Lung (tissue), 12 donors: ENCODE measurements around the gene KIF26B. TPM values are rescaled to one million over a fixed set of nuclear protein-coding genes. Genes with fewer than 3 reads are reported as not detected.
A peak's percentile ranks its signal among the peaks of the same experiment; 100 is the strongest.

Experiments
- ATAC-seq: fragments of 200-7000 bp; cut with Tn5 transposase; one replicate; pipeline ENCODE4 v1.9.1; 2020; ENCODE audit warnings: moderate number of reproducible peaks; ENCODE audit not compliant: insufficient read depth, low FRiP score
- DNase-seq, 3 donors: peaks; one replicate each; pipeline ENCODE4 v3.0.0-alpha.2; 2013 to 2017
- H3K27ac ChIP-seq, 2 donors: one replicate each; pipeline ENCODE4 v1.5.1; 2013; ENCODE audit warnings: mild to moderate bottlenecking in 2 of 2, moderate library complexity in 2 of 2, control low read depth in 1 of 2, inconsistent platforms in 1 of 2, low read depth in 1 of 2, low read length in 1 of 2
- H3K27me3 ChIP-seq, 3 donors: one replicate each; pipeline ENCODE4 v1.5.1; 2013; ENCODE audit warnings: low read length in 2 of 3; ENCODE audit not compliant: control insufficient read depth in 3 of 3, insufficient read depth in 3 of 3
- H3K36me3 ChIP-seq, 4 donors: one replicate each; pipeline ENCODE4 v1.5.1; 2013; ENCODE audit warnings: low read length in 4 of 4, mild to moderate bottlenecking in 1 of 4, moderate library complexity in 1 of 4; ENCODE audit not compliant: control insufficient read depth in 4 of 4, insufficient read depth in 4 of 4
- H3K4me1 ChIP-seq, 5 donors: one replicate each; pipeline ENCODE4 v1.5.1; 2013; ENCODE audit warnings: low read length in 5 of 5, mild to moderate bottlenecking in 2 of 5, moderate library complexity in 1 of 5; ENCODE audit not compliant: control insufficient read depth in 5 of 5, insufficient read depth in 5 of 5
- H3K4me3 ChIP-seq: one replicate; pipeline ENCODE4 v1.5.1; 2013; ENCODE audit warnings: mild to moderate bottlenecking, control low read depth, moderate library complexity
- H3K9ac ChIP-seq, 2 donors: one replicate each; pipeline ENCODE4 v1.5.1; 2013; ENCODE audit warnings: low read length in 2 of 2, control low read depth in 1 of 2; ENCODE audit not compliant: insufficient read depth in 1 of 2
- H3K9me3 ChIP-seq, 4 donors: one replicate each; pipeline ENCODE4 v1.5.1; 2013; ENCODE audit warnings: low read length in 3 of 4, mild to moderate bottlenecking in 1 of 4, moderate library complexity in 1 of 4; ENCODE audit not compliant: control insufficient read depth in 4 of 4, insufficient read depth in 3 of 4
- CTCF ChIP-seq: IDR thresholded peaks from 2 replicates; pipeline ENCODE4 v1.5.1; 2012; ENCODE audit warnings: mild to moderate bottlenecking; ENCODE audit errors: control extremely low read depth, extremely low read depth
- WGBS, 2 donors: extraction: QIAGEN DNeasy Blood & Tissue Kit; methylation state at CpG; one replicate each; pipeline ENCODE4 v1.1.7; 2013; 5-methylcytosine and 5-hydroxymethylcytosine counted together
- polyA plus RNA-seq, 2 donors: library from polyadenylated mRNA; stranded (reverse); fragments of 200-250 nt; gene quantifications; one replicate each; pipeline ENCODE4 v1.2.1, GENCODE V29; 2013
- total RNA-seq, 2 donors: library from RNA; depleted of rRNA in 1 of 2; stranded (reverse); fragments of >200 nt in 1 of 2; gene quantifications; one replicate each; pipeline ENCODE4 v1.2.1, GENCODE V29; 2014 to 2021
- donor health status: control.
- donor health status: control.
- donor health status: Bipolar disorder and iron deficiency.
- donor health status: healthy.
- donor health status: DM: yes; HTN: yes; CAD: no.

Gene KIF26B
- total and polyA plus RNA-seq, 4 donors = 0.61 to 6.7 (median 2.2) TPM

GRCh38 chr1:245686446-245687030 is 531.8 kb downstream of the KIF26B start:
- H3K27ac ChIP-seq = no peak overlapping the region
- H3K9me3 ChIP-seq = no peaks in the 10 kb centered on the region
- no peak for TF ChIP-seq CTCF
- no peak overlapping the region for H3K4me3 ChIP-seq
- H3K36me3 ChIP-seq = no peaks in the 10 kb centered on the region
- DNase-seq = no peak
- no peak overlapping the region for H3K9ac ChIP-seq
- no peak for ATAC-seq
- H3K4me1 ChIP-seq = peaks cover 0 to 41% (median 16%) of the 10 kb centered on the region in 5 donors
- WGBS, 2 donors = 96 to 97% methylated on average over 30 of the region's 30 CpGs
- no peaks in the 10 kb centered on the region for H3K27me3 ChIP-seq

GRCh38 chr1:245687152-245687635 is 532.4 kb downstream of the KIF26B start:
- no peaks in the 10 kb centered on the region for H3K27me3 ChIP-seq
- ATAC-seq = no peak
- TF ChIP-seq CTCF = no peak
- peak; percentile 44 to 72 (median 47) for DNase-seq
- no peaks in the 10 kb centered on the region for H3K9me3 ChIP-seq
- H3K4me1 ChIP-seq = peaks cover 0 to 41% (median 16%) of the 10 kb centered on the region in 5 donors
- H3K4me3 ChIP-seq = no peak overlapping the region
- H3K9ac ChIP-seq = no peak overlapping the region
- no peak overlapping the region for H3K27ac ChIP-seq
- WGBS, 2 donors = 73 to 75% methylated on average over 20 of the region's 20 CpGs
- no peaks in the 10 kb centered on the region for H3K36me3 ChIP-seq

- no peak for TF ChIP-seq CTCF
- Histone ChIP-seq H3K27me3 (no peaks in the 10 kb centered on the region), H3K36me3 (no peaks in the 10 kb centered on the region), H3K4me1 (peaks cover 0 to 38% (median 12%) of the 10 kb centered on the region in 5 donors), H3K27ac (no peak overlapping the region), H3K9ac (no peak overlapping the region), H3K9me3 (peaks cover 0 to 2% (median 0%) of the 10 kb centered on the region in 4 donors), H3K4me3 (no peak overlapping the region)
- peak; percentile 60 to 76 (median 68) for DNase-seq
- WGBS, 2 donors = 46 to 49% methylated on average over 65 to 74 of the region's 74 CpGs
- no peak for ATAC-seq
Observed at GRCh38 chr1:245687636-245688535, 533.1 kb downstream of the KIF26B start.
